Stimulated activated naive B cell treated with anti-CD40 and anti-IgM and Interleukin-4, amounts not matched to agents 10 μg/mL and 1 μg/mL and 100 μg/mL, for 72 hours (primary cell): ENCODE measurements around the gene LATS1.
"Not testable (repeated sequence)": the region's sequence is repeated elsewhere in the genome, so short reads cannot be mapped to it uniquely, and the experiment has no call there.

ENCODE experiments used
- ATAC-seq, 2 donors: fragments of 150-1000 bp; cut with Tn5 transposase; replicated peaks; 2 replicates each; pipeline ENCODE4 v1.10.0; 2021; ENCODE audit warnings: moderate library complexity in 1 of 2
- DNase-seq: peaks from one replicate; pipeline ENCODE4 v3.0.0; 2021
- H3K27ac Mint-ChIP-seq: one replicate; pipeline ENCODE4 v1.8.0; 2022; ENCODE audit warnings: mild to moderate bottlenecking, mixed read lengths
- H3K27me3 Mint-ChIP-seq, 2 donors: one replicate each; pipeline ENCODE4 v1.8.0; 2022; ENCODE audit warnings: mixed read lengths in 2 of 2
- H3K36me3 Mint-ChIP-seq, 2 donors: one replicate each; pipeline ENCODE4 v1.8.0; 2022; ENCODE audit warnings: mixed read lengths in 2 of 2, mild to moderate bottlenecking in 1 of 2
- H3K4me1 Mint-ChIP-seq, 2 donors: one replicate each; pipeline ENCODE4 v1.8.0; 2022; ENCODE audit warnings: mixed read lengths in 2 of 2, mild to moderate bottlenecking in 1 of 2
- H3K4me3 Mint-ChIP-seq, 2 donors: one replicate each; pipeline ENCODE4 v1.8.0; 2022; ENCODE audit warnings: mild to moderate bottlenecking in 2 of 2, mixed read lengths in 2 of 2, moderate library complexity in 1 of 2
- H3K9me3 Mint-ChIP-seq, 2 donors: one replicate each; pipeline ENCODE4 v1.8.0; 2022; ENCODE audit warnings: mixed read lengths in 2 of 2, mild to moderate bottlenecking in 1 of 2

The LATS1 gene

DNA sequence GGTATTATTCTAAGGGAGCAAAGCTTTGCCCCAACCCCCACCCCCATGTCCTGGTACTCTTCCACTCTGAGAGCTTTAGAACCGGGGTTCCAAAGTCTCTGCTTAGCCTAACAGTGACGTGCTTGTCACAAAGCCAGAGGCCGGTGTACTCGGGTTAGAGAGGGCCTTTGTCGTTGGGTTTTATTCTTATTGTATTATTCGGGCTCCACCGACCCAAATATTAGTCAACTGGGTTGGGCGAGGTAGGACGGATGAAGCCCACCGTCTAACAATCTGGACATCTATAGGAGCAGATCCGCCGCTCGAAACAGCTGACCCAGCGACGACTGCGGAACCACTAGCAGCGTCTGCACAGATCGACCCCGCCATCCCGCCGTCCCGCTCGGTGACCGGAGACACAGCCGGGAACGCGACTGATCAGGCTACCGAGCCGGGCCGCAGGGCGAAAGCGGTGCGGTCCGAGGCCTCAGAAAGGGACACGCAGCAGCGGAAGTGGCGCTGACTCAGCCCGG is 31.2 kb upstream of the LATS1 start:
- Mint-ChIP-seq H3K27ac (peak overlapping the region; percentile 93), H3K4me1 (peaks cover 6 to 36% of the 10 kb centered on the region in 2 donors), H3K4me3 (peak overlapping the region; percentile 89 to 92)
- H3K36me3 Mint-ChIP-seq, DNase-seq, H3K9me3 Mint-ChIP-seq, H3K27me3 Mint-ChIP-seq: not testable (repeated sequence)
- peak; percentile 15 to 22 for ATAC-seq

DNA sequence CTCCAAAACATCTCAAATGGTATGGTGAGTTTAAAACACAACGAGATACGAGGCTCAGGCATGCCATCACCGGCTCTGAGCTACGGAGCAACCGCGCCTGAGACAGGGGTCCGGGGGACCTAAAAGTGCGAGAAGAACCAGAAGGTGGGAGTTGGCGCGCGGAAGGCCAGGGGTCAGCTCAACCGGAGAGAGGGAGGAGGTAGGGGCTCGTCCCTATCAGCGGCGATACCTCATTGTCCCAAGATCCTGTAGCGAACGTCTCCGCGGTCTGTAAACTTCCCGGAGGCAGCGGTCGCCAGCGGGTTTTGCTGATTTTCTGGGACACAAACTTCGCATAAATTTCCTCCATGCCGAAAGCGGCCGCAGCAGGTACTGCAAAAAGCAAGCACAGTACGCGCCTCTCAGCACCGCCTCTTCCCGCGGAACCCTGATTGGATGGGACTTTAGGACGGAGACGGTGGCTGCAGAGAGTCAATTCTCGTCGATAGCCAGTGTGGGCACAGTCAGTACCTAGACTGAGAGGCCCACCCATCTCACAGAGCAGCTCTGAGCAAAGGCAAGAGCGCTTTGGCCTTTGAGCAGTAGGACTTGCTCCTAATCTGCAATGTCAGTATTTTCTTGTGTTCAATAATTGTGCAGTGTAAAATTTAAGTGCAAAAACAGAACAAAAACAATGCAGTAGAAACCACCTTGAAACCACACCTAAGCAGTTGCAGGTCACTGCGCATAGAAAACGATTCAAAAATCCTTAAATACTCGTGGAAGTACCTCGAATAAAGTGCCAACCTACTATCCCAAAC is 28.4 kb upstream of the LATS1 start, which contains the start of gene NUP43:
NUP43 (minus strand) TSS at position 383 of the 800 bp plus-strand sequence; CDS start at position 349, 34 bp downstream.
- peak within 1 kb of the TSS; percentile 98 to 99 for H3K4me3 Mint-ChIP-seq
- H3K27me3 Mint-ChIP-seq = no peaks in the 10 kb centered on the region
- H3K9me3 Mint-ChIP-seq = no peaks in the 10 kb centered on the region
- H3K36me3 Mint-ChIP-seq = peaks cover 4 to 11% of the 10 kb centered on the region in 2 donors
- ATAC-seq (peak; percentile 64 to 75), DNase-seq (peak; percentile 91)
- H3K27ac Mint-ChIP-seq = peak within 1 kb of the TSS; percentile 95
- H3K4me1 Mint-ChIP-seq = peaks cover 6 to 30% of the 10 kb centered on the region in 2 donors

DNA sequence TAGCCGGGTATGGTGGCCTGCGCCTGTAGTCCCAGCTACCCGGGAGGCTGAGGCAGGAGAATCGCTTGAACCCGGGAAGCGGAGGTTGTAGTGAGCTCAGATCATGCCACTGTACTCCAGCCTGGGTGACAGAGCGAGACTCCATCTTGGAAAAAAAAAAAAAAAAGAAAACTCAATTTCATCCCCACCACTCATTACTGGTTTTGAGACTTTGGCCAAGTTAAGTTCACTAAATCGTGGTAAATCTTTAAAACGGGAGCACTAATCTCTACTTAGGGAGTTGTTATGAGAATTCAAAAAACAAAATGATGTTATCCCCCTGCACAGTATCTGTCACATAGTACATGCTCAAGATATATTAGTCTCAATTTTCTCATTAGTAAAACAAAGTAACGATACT is 27.4 kb upstream of the LATS1 start:
- not testable (repeated sequence) for H3K9me3 Mint-ChIP-seq, H3K27ac Mint-ChIP-seq, ATAC-seq, H3K27me3 Mint-ChIP-seq, DNase-seq
- Mint-ChIP-seq H3K36me3 (peaks cover 9 to 19% of the 10 kb centered on the region in 2 donors), H3K4me3 (peak overlapping the region; percentile 98 to 99), H3K4me1 (peaks cover 6 to 20% of the 10 kb centered on the region in 2 donors)

DNA sequence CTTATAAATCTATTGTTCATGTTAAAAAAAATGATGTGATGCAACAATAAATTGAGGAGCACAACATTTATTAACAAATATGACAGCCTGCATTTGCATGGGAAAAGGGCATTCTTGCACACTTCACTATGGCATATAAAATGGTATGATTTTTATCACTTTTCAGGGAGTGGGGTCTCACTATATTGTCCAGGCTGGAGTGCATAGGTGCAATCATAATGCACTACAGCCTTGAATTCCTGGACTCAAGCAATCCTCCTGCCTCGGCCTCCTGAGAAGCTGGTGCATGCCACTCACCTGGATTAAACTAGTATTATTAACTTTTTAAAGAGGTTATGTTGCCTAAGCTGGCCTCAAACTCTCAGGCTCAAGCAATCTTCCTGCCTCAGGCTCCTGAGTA is 17.0 kb upstream of the LATS1 start:
- H3K4me3 Mint-ChIP-seq = no peak overlapping the region
- no peaks in the 10 kb centered on the region for H3K9me3 Mint-ChIP-seq
- H3K4me1 Mint-ChIP-seq = no peaks in the 10 kb centered on the region
- no peak for ATAC-seq
- H3K27ac Mint-ChIP-seq = no peak overlapping the region
- no peak for DNase-seq
- H3K27me3 Mint-ChIP-seq = no peaks in the 10 kb centered on the region
- peaks cover 15 to 35% of the 10 kb centered on the region in 2 donors for H3K36me3 Mint-ChIP-seq

DNA sequence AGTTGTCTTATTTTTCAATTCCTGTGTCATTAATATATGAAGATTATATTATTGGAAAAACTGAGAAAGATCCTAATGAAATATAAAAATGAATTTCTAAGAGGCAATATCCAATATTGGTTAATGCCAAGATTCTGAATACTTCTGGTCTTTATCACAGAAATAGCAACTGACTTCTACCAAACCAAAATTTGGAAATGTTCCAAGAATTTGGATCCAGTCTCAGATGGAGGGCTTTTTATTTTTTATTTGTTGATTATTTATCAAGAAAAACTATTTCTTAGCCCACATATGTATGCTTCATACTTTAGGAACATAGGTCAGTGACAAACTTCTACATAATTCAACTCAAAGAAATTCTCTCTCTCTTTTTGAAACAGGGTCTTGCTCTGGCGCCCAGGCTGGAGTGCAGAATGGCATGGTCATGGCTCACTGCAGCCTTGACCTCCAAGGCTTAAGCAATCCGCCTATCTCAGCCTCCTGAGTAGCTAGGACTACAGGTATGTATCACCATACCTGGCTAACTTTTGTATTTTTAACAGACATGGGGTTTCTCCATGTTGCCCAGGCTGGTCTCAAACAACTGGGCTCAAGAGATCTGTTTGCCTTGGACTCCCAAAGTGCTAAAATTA is 15.3 kb upstream of the LATS1 start:
- Mint-ChIP-seq H3K4me1 (peaks cover 6 to 15% of the 10 kb centered on the region in 2 donors), H3K4me3 (no peak overlapping the region), H3K36me3 (peaks cover 20 to 38% of the 10 kb centered on the region in 2 donors)

DNA sequence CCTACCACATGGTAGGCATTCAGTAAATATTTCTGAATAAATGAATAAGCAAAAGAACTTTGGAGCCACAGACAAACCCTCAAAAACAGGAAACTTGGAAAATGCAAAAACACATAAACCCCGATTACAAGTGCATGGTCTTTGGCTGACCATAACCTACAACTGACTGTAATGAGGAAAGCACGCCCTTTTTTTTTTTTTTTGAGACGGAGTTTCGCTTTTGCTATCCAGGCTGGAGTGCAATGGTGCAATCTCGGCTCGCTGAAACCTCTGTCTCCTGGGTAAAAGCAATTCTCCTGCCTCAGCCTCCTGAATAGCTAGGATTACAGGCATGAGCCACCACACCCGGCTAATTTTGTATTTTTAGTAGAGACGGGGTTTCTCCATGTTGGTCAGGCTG is 11.9 kb upstream of the LATS1 start:
- H3K4me1 Mint-ChIP-seq = peaks cover 6 to 16% of the 10 kb centered on the region in 2 donors
- ATAC-seq (no peak), DNase-seq (no peak)
- no peaks in the 10 kb centered on the region for H3K9me3 Mint-ChIP-seq
- peaks cover 16 to 40% of the 10 kb centered on the region in 2 donors for H3K36me3 Mint-ChIP-seq
- H3K27me3 Mint-ChIP-seq = no peaks in the 10 kb centered on the region
- no peak overlapping the region for H3K4me3 Mint-ChIP-seq
- H3K27ac Mint-ChIP-seq = no peak overlapping the region

More for the DNA sequence above, 15.3 kb upstream of the LATS1 start:
- no peaks in the 10 kb centered on the region for H3K27me3 Mint-ChIP-seq
- ATAC-seq (no peak), DNase-seq (no peak)
- H3K9me3 Mint-ChIP-seq = no peaks in the 10 kb centered on the region
- no peak overlapping the region for H3K27ac Mint-ChIP-seq

DNA sequence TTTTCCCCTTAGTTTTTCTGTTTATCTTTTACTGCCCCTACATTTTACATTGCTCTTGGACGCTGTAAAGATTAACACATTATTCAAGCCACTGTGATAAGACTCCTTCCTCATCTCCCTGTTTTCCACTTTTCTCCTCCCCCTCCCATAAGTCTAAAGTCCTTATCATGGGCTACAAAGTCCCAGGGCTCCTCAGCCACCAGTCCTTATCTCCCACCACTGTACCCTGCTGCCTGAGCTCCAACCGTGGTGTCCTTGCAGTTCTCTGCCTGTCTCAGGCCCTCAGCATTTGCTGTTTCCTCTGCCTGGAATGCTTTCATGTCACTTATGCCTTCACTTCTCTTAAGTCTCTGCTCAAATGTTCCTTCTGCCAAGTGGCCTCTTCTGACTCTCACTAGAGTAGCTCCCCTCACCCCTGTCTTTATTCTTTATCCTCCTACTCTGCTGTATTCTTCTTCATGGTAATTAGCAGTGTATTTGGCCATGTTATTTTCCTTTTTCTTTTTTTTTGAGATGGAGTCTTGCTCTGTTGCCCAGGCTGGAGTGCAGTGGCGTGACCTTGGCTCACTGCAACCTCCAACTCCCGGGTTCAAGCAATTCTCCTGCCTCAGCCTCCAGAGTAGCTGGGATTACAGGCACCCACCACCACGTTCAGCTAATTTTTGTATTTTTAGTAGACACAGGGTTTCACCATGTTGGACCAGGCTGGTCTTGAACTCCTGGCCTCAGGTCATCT is 10.8 kb upstream of the LATS1 start:
- H3K4me3 Mint-ChIP-seq = no peak overlapping the region
- peaks cover 23 to 50% of the 10 kb centered on the region in 2 donors for H3K36me3 Mint-ChIP-seq
- peak overlapping the region; percentile 60 for H3K27ac Mint-ChIP-seq
- no peaks in the 10 kb centered on the region for H3K9me3 Mint-ChIP-seq
- DNase-seq = no peak
- no peaks in the 10 kb centered on the region for H3K27me3 Mint-ChIP-seq
- no peak for ATAC-seq
- H3K4me1 Mint-ChIP-seq = peaks cover 8 to 22% of the 10 kb centered on the region in 2 donors

DNA sequence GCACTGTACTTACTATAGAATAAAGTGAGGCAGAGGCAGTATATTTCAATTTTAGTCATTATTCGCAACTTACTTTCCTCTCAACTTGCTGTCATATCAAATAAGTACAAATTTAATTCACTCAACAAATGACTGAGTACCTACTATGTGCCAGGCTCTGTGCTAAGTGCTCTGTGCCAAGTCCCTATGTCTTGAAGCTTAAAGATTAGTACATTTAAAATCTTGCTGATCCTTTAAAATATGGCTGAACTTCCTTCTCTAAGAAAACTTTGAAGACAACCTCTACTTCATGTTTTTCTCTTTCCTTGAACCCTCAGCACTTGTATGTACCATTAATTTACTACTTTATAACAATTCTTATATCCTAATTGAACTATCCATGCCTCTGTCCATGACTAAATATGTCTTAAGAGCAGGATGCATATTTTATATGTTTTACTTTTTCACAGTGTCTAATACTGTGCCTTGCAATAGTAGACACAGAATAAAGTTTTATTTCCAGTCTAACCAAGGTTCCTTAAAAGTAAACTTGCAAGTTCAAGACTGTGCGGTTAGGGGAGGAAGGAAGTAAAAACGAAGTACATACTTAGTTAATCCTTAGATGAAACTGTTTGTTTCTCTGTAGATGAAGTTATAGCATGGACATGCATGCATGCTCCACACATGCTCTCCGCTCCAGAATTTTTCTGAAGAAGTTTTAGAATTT is 10.0 kb upstream of the LATS1 start:
- Mint-ChIP-seq H3K9me3 (no peaks in the 10 kb centered on the region), H3K27ac (no peak overlapping the region), H3K4me1 (peaks cover 8 to 22% of the 10 kb centered on the region in 2 donors), H3K27me3 (no peaks in the 10 kb centered on the region), H3K4me3 (no peak overlapping the region), H3K36me3 (peaks cover 25 to 46% of the 10 kb centered on the region in 2 donors)
- no peak for DNase-seq
- ATAC-seq = no peak

DNA sequence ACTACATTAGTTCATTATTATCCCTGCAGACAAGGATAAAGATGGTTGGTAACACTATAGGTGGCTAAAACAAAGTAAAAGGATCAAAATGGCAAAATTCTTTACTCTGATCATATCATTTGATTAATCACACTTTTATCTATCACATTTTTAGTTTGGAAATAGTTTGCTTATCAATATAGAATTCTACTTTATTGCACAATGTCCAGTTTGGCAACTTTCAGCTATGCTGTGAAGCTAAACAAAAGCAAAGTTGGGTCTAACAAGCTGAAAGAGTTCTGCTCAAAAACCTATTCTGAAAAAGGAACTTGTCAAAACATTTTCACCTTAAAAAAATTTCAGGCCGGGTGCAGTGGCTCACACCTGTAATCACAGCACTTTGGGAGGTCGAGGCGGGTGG is 7.9 kb upstream of the LATS1 start:
- no peak for ATAC-seq
- Mint-ChIP-seq H3K27ac (no peak overlapping the region), H3K27me3 (no peaks in the 10 kb centered on the region), H3K4me1 (peaks cover 8 to 22% of the 10 kb centered on the region in 2 donors), H3K36me3 (peaks cover 22 to 40% of the 10 kb centered on the region in 2 donors), H3K4me3 (no peak overlapping the region), H3K9me3 (no peaks in the 10 kb centered on the region)
- no peak for DNase-seq

DNA sequence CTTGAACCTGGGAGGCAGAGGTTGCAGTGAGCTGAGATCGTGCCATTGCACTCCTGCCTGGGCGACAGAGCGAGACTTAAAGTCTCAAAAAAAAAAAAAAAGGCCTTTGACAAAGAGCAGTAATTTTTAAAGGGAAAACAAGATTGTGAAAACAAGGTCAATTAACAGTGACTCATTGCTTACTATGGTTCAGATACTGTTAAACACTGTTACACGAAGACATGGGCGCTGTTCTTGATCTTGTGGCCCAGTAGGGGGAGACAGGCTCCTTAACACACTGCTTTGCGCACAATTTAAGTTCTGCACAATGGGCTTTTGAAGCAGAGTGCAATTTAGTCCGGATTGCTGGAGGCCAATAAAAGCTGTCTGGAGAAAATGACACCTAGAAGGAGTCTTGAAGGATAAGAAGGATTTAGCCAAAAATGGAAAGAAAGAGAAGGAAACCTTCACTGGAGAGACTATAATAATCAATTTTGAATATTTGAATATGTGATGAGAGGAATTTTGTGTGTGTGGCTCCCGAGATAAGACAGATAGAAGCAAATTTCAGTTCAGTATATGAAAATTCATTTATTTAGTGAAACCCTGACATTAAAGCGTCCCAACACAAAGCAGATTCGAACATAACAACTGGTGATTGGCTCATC is 6.0 kb upstream of the LATS1 start:
- Mint-ChIP-seq H3K27me3 (no peaks in the 10 kb centered on the region), H3K4me3 (no peak overlapping the region), H3K4me1 (peaks cover 8 to 13% of the 10 kb centered on the region in 2 donors), H3K36me3 (peaks cover 18 to 33% of the 10 kb centered on the region in 2 donors), H3K9me3 (no peaks in the 10 kb centered on the region), H3K27ac (no peak overlapping the region)
- peak; percentile 83 to 93 for ATAC-seq
- DNase-seq = no peak

DNA sequence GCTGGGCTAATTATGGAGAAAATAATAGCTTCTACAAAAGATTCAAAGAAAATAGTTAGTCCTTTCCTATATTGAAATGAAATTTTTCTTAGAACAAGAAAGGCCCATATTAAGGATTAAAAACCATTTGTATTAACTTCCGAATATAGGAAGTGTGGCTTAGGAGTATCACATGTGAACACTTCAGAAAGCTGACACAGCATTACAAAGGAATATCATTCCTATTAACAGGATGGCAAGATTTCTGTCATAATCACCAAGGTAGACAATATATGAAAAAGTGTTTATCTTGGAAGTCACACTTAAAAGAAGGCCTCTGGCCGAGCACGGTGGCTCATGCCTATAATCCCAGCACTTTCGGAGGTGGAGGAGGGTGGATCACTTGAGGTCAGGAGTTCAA is 5.4 kb upstream of the LATS1 start:
- H3K4me3 Mint-ChIP-seq = no peak overlapping the region
- no peak overlapping the region for H3K27ac Mint-ChIP-seq
- H3K27me3 Mint-ChIP-seq = no peaks in the 10 kb centered on the region
- H3K36me3 Mint-ChIP-seq = peaks cover 12 to 27% of the 10 kb centered on the region in 2 donors
- H3K4me1 Mint-ChIP-seq = peaks cover 2 to 7% of the 10 kb centered on the region in 2 donors
- H3K9me3 Mint-ChIP-seq = no peaks in the 10 kb centered on the region
- ATAC-seq (no peak), DNase-seq (no peak)

DNA sequence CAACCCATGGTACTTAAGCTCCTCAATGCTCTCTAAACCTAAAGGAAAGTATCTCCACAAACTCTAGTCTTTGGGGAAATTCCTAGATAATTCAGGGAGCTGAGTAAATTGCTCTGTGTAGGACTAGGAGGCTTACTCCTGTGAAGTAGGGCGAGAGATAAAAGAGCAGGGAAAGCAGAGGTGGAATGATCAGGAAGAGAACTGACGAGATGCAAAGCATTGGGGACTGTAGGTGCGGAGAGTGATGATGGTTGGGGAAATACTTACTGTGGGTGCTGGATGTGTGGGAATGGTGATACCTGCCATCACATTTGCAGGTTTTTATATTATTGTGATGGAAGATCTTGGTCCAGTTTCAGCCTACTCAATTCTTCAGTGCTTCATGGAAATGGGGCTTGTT is 1.6 kb upstream of the LATS1 start:
- no peak for DNase-seq
- no peak overlapping the region for H3K4me3 Mint-ChIP-seq
- H3K9me3 Mint-ChIP-seq = no peaks in the 10 kb centered on the region
- no peak overlapping the region for H3K27ac Mint-ChIP-seq
- H3K36me3 Mint-ChIP-seq = peaks cover 10 to 14% of the 10 kb centered on the region in 2 donors
- no peak for ATAC-seq
- peaks cover 5 to 21% of the 10 kb centered on the region in 2 donors for H3K4me1 Mint-ChIP-seq
- no peaks in the 10 kb centered on the region for H3K27me3 Mint-ChIP-seq

DNA sequence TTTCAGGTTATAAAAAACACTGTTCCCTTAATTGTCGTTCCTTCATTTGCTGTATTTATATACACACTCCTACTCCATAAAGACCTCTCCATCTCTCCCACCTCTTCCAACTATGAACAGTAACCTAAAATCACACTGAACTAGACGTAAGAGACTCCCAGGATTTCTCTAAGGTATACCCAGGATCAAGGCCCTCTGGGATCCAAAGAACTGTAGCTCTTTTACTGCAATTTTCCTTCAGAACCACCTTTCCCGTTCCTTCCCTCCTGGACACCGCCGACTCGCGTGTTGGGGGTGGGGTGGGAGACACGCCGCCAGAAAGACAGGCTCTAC is 680 bp downstream of the LATS1 start:
- ATAC-seq = no peak
- H3K4me3 Mint-ChIP-seq = peak overlapping the region; percentile 96 to 99
- peaks cover 3 to 21% of the 10 kb centered on the region in 2 donors for H3K4me1 Mint-ChIP-seq
- no peak for DNase-seq
- H3K27me3 Mint-ChIP-seq = no peaks in the 10 kb centered on the region
- H3K36me3 Mint-ChIP-seq = peaks cover 2 to 5% of the 10 kb centered on the region in 2 donors
- H3K9me3 Mint-ChIP-seq = no peaks in the 10 kb centered on the region
- H3K27ac Mint-ChIP-seq = peak overlapping the region; percentile 97
